Measurements from ENCODE around the gene PARM1.

GRCh38 chr4:75025431-75025830 lies 92.5 kb downstream of the PARM1 start:
- TF ChIP-seq CTCF (IDR thresholded peaks at IDR 0.05) (no peak), POLR2A (IDR thresholded peaks at IDR 0.05) (no peak)

Measured in Peyer's patch (tissue), 4 donors.